Neutrophil (primary cell): Measurements from ENCODE around the gene OR12D1.
"Not testable (repeated sequence)": the region's sequence is repeated elsewhere in the genome, so short reads cannot be mapped to it uniquely, and the experiment has no call there.

ENCODE experiments used
- H3K27ac ChIP-seq: fragments of 200-600 bp; sonication (generic); 2 replicates; pipeline ENCODE4 v1.5.1; 2016; ENCODE audit warnings: mild to moderate bottlenecking, moderate library complexity
- H3K27me3 ChIP-seq: fragments of 200-600 bp; sonication (generic); 2 replicates; pipeline ENCODE4 v1.6.0; 2016; ENCODE audit warnings: mild to moderate bottlenecking
- H3K36me3 ChIP-seq: fragments of 200-600 bp; sonication (generic); 2 replicates; pipeline ENCODE4 v1.5.1; 2017
- H3K4me1 ChIP-seq, 2 experiments: fragments of 200-600 bp in 1 of 2; sonication (generic) in 1 of 2; 1 replicate in 1 of 2; 2 replicates in 1 of 2; pipeline versions ENCODE4 v1.5.1 to v1.6.1; 2013 to 2016; ENCODE audit warnings: low read depth in 1 of 2, low read length in 1 of 2, mild to moderate bottlenecking in 1 of 2, moderate library complexity in 1 of 2; ENCODE audit not compliant: control insufficient read depth in 1 of 2, insufficient read depth in 1 of 2
- H3K4me3 ChIP-seq, 2 experiments: fragments of 200-600 bp in 1 of 2; sonication (generic) in 1 of 2; 1 replicate in 1 of 2; 2 replicates in 1 of 2; pipeline ENCODE4 v1.5.1; 2013 to 2016; ENCODE audit warnings: low read depth in 1 of 2, low read length in 1 of 2, mild to moderate bottlenecking in 1 of 2, moderate library complexity in 1 of 2
- H3K9me3 ChIP-seq: fragments of 200-600 bp; sonication (generic); 2 replicates; pipeline ENCODE4 v1.5.1; 2016
- TF ChIP-seq, protein P1 (sequence below): fragments of 200-600 bp; sonication (generic); IDR thresholded peaks from 2 replicates; pipeline ENCODE4 v1.5.1; 2016; ENCODE audit warnings: antibody characterized with exemption

Gene OR12D1

DNA sequence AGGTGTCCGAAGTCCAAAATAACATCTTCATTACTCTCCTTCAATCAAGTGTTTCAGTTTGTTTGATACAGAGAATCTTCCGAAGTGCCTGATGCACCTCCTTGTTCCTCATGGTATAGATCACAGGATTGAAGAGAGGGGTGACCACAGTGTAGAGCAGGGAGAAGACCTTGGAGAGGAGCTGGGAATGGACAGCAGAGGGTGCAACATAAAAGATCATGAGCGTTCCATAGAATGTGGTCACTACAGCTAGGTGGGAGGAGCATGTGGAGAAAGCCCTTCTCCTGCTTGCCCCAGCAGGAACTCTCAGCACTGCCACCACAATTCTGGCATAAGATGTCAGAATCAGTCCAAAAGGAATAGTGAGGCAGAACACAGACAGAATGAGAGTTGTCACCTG, 11.9 kb downstream of the OR12D1 start:
- no peaks in the 10 kb centered on the region for H3K4me1 ChIP-seq
- H3K9me3 ChIP-seq, result no peaks in the 10 kb centered on the region
- TF ChIP-seq, protein P1, sequence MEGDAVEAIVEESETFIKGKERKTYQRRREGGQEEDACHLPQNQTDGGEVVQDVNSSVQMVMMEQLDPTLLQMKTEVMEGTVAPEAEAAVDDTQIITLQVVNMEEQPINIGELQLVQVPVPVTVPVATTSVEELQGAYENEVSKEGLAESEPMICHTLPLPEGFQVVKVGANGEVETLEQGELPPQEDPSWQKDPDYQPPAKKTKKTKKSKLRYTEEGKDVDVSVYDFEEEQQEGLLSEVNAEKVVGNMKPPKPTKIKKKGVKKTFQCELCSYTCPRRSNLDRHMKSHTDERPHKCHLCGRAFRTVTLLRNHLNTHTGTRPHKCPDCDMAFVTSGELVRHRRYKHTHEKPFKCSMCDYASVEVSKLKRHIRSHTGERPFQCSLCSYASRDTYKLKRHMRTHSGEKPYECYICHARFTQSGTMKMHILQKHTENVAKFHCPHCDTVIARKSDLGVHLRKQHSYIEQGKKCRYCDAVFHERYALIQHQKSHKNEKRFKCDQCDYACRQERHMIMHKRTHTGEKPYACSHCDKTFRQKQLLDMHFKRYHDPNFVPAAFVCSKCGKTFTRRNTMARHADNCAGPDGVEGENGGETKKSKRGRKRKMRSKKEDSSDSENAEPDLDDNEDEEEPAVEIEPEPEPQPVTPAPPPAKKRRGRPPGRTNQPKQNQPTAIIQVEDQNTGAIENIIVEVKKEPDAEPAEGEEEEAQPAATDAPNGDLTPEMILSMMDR, result no peak
- no peak overlapping the region for H3K4me3 ChIP-seq
- H3K27me3 ChIP-seq, result no peaks in the 10 kb centered on the region
- H3K27ac ChIP-seq, result no peak overlapping the region
- H3K36me3 ChIP-seq, result no peaks in the 10 kb centered on the region

DNA sequence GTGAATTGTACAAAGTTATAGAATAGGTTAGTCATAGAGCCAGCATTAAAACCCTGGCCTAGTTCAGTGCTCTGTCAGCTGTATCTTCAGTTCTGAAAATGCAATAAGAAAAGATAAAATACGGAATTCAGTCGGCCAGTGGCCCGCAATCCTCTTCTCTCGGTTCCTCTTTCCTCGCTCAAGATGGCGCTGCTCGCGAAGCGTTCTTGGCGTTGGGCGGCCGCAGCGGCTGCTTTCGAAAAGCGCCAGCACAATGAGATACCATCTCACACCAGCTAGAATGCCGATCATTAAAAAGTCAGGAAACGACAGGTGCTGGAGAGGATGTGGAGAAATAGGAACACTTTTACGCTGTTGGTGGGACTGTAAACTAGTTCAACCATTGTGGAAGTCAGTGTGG, 22.0 kb downstream of the OR12D1 start:
- peaks cover 22% of the 10 kb centered on the region for H3K27me3 ChIP-seq
- not testable (repeated sequence) for H3K36me3 ChIP-seq, H3K9me3 ChIP-seq, H3K27ac ChIP-seq, H3K4me3 ChIP-seq, H3K4me1 ChIP-seq

DNA sequence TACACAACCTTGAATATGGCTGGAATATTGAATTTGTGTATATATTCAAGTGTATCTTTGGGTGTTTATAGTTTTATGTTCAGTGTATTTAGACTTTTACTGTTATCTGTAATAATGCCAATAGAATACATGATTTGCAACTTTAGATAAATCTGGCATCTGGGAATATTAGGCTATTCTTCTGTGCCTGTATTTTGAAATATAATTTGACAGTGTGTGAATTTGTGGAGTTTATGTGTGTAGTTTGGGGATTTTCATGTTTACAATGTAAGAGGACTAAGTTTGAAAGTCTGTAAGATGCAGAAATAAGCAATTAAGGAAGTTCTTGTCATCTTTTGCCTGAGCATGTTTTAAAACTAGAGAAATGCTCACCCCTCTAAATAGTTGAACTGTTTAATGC, 24.3 kb downstream of the OR12D1 start, which contains the start of gene OR10C1:
Gene OR10C1, plus strand, starts transcription at position 301 of the 400 bp plus-strand sequence. CDS start 710 bp downstream, outside the sequence.
- TF ChIP-seq, protein P1, result no peak
- no peak within 1 kb of the TSS for H3K4me3 ChIP-seq
- H3K27ac ChIP-seq, result no peak within 1 kb of the TSS
- H3K36me3 ChIP-seq, result no peaks in the 10 kb centered on the region
- no peaks in the 10 kb centered on the region for H3K4me1 ChIP-seq
- peaks cover 9% of the 10 kb centered on the region for H3K27me3 ChIP-seq
- H3K9me3 ChIP-seq, result no peaks in the 10 kb centered on the region

DNA sequence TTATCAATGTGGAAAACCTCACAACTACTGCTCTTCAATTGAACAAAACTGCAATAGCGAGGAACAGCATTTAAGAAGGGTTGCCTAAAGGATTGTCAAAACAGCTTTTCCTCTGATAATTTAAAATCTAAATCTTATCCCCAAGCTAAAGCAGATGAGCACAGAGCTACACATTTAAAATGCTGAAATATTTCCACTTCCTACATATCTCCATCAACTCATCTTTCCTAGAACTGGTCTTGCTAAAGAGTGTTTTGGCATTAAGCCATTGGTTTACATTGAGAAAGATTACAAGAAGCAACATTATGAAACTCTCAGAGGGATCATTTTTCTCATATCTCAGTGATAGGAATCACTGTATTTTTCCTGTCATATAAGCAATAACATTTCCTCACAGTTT, 28.0 kb downstream of the OR12D1 start:
- TF ChIP-seq, protein P1, result no peak
- Histone ChIP-seq H3K27me3 (no peaks in the 10 kb centered on the region), H3K27ac (no peak overlapping the region), H3K4me3 (no peak overlapping the region), H3K36me3 (no peaks in the 10 kb centered on the region), H3K9me3 (no peaks in the 10 kb centered on the region), H3K4me1 (no peaks in the 10 kb centered on the region)

DNA sequence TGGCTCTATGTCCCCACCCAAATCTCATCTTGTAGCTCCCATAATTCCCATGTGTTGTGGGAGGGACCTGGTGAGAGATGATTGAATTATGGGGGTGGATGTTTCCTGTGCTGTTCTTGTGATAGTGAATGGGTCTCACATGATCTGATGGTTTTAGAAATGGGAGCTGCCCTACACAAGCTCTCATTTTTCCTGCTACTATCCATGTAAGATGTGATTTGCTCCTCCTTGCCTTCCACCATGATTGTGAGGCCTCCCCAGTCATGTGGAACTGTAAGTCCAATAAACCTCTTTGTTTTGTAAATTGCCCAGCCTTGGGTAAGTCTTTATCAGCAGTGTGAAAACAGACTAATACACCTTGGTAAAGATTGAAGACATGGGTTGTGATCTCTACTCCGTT, 29.3 kb downstream of the OR12D1 start:
- not testable (repeated sequence) for H3K4me3 ChIP-seq, H3K27me3 ChIP-seq, H3K36me3 ChIP-seq, H3K9me3 ChIP-seq, H3K4me1 ChIP-seq, H3K27ac ChIP-seq

DNA sequence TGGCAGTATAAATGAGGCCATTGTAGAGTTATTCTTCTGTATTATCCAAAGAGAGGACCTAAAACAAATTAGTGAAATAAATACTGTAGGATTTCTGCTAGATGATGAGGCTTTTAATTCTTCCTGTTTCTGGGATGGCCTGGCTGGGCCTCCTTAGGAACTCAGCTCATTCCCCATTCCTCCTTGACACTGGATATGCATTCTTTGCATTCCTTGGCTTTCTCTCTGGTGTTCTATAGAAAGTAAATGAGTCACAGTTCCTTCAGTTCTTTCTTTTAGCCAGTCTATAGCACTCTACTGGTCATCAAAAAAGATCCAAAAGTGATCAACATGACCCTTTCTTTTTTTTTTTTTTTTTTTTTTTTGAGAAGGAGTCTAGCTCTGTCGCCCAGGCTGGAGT, 32.9 kb downstream of the OR12D1 start:
- TF ChIP-seq, protein P1, result no peak
- Histone ChIP-seq H3K4me3 (no peak overlapping the region), H3K27me3 (no peaks in the 10 kb centered on the region), H3K4me1 (no peaks in the 10 kb centered on the region), H3K27ac (no peak overlapping the region), H3K9me3 (no peaks in the 10 kb centered on the region), H3K36me3 (no peaks in the 10 kb centered on the region)
